HG02840 (cell line): ENCODE measurements around the gene MZF1.
A peak's percentile ranks its signal among the peaks of the same experiment; 100 is the strongest.
"Not testable (repeated sequence)": the region's sequence is repeated elsewhere in the genome, so short reads cannot be mapped to it uniquely, and the experiment has no call there.

ENCODE experiments used
- ATAC-seq: cut with Tn5 transposase; IDR thresholded peaks from one replicate; pipeline ENCODE4 v1.9.1; 2021; ENCODE audit warnings: mild to moderate bottlenecking, moderate library complexity, moderate number of reproducible peaks; ENCODE audit not compliant: unreplicated experiment, low FRiP score

Gene MZF1

GRCh38 chr19:58543826-58544590 lies 29.1 kb downstream of the MZF1 start, which contains the start of gene TRIM28:
Gene TRIM28, plus strand, starts transcription at chr19:58544064. Its CDS starts 694 bp downstream, at chr19:58544758.
- ATAC-seq: peak; percentile 72

GRCh38 chr19:58542641-58543372 lies 30.3 kb downstream of the MZF1 start:
- ATAC-seq: not testable (repeated sequence)

- ATAC-seq: not testable (repeated sequence)
Observed at GRCh38 chr19:58539169-58539559, 34.0 kb downstream of the MZF1 start.

- ATAC-seq: no peak
Observed at GRCh38 chr19:58538257-58539168, 34.6 kb downstream of the MZF1 start.

GRCh38 chr19:58536852-58537798 lies 36.0 kb downstream of the MZF1 start:
- ATAC-seq: no peak

GRCh38 chr19:58535857-58536256 lies 37.3 kb downstream of the MZF1 start:
- no peak for ATAC-seq

GRCh38 chr19:58531034-58531840 lies 41.9 kb downstream of the MZF1 start:
- ATAC-seq: no peak

- no peak for ATAC-seq
Observed at GRCh38 chr19:58529405-58529804, 43.7 kb downstream of the MZF1 start.

GRCh38 chr19:58522709-58523108 lies 50.4 kb downstream of the MZF1 start:
- no peak for ATAC-seq

- ATAC-seq: no peak
Observed at GRCh38 chr19:58521651-58522050, 51.5 kb downstream of the MZF1 start.

GRCh38 chr19:58520257-58520599 lies 52.9 kb downstream of the MZF1 start:
- no peak for ATAC-seq

GRCh38 chr19:58519355-58520256 lies 53.5 kb downstream of the MZF1 start, which contains the start of gene ZBTB45:
Gene ZBTB45, minus strand, starts transcription at chr19:58519810. Its CDS starts 2,137 bp downstream, at chr19:58517673.
- ATAC-seq: peak; percentile 78

- no peak for ATAC-seq
Observed at GRCh38 chr19:58519087-58519354, 54.1 kb downstream of the MZF1 start.

GRCh38 chr19:58518256-58519086 lies 54.7 kb downstream of the MZF1 start:
- no peak for ATAC-seq

- ATAC-seq: no peak
Observed at GRCh38 chr19:58516964-58517833, 55.9 kb downstream of the MZF1 start.

- no peak for ATAC-seq
Observed at GRCh38 chr19:58516246-58516836, 56.8 kb downstream of the MZF1 start.
